K562 (cell line): ENCODE measurements around the gene ZNF32. TPM values are rescaled to one million over a fixed set of nuclear protein-coding genes. Genes with fewer than 3 reads are reported as not detected.

ENCODE experiments used
- CSDE1 ChIP-seq, 2 experiments: fragments of 450-650 bp; IDR thresholded peaks; 2 replicates each; pipeline ENCODE4 v1.6.1; 2016; ENCODE audit warnings: mild to moderate bottlenecking in 1 of 2
- DPF2 ChIP-seq: fragments of 450-650 bp; IDR thresholded peaks from 2 replicates; pipeline ENCODE4 v1.6.1; 2016
- HDGF ChIP-seq: fragments of 450-650 bp; IDR thresholded peaks from 2 replicates; pipeline ENCODE4 v1.6.1; 2016
- JUND ChIP-seq, 2 experiments: IDR thresholded peaks; 2 replicates in 1 of 2; 3 replicates in 1 of 2; pipeline ENCODE4 v1.6.1; 2011; ENCODE audit warnings: borderline replicate concordance in 2 of 2, low read depth in 2 of 2, low read length in 2 of 2, improper control_type of control experiment in 1 of 2, missing biosample characterization in 1 of 2, missing genetic modification characterization in 1 of 2, missing genetic modification reagents in 1 of 2
- MTA2 ChIP-seq: fragments of 450-650 bp; IDR thresholded peaks from 2 replicates; pipeline ENCODE4 v1.6.1; 2016; ENCODE audit warnings: low read depth
- NFRKB ChIP-seq: fragments of 450-650 bp; IDR thresholded peaks from 2 replicates; pipeline ENCODE4 v1.6.1; 2016; ENCODE audit warnings: low read depth
- PBX2 ChIP-seq, 2 experiments: IDR thresholded peaks in 1 of 2; conservative IDR thresholded peaks in 1 of 2; 2 replicates each; pipeline ENCODE4 v1.6.1; 2016; ENCODE audit warnings: low read depth in 2 of 2, mild to moderate bottlenecking in 1 of 2, missing compliant biosample characterization in 1 of 2, missing genetic modification characterization in 1 of 2, moderate library complexity in 1 of 2
- POU5F1 ChIP-seq: fragments of 150-350 bp; IDR thresholded peaks from 2 replicates; pipeline ENCODE4 v1.6.1; 2014; ENCODE audit warnings: borderline replicate concordance, low read length, low read depth, mild to moderate bottlenecking; ENCODE audit not compliant: partially characterized antibody
- PPARD ChIP-seq: fragments of 250-450 bp; sonication (Bioruptor Pico); IDR thresholded peaks from 2 replicates; pipeline ENCODE4 v1.8.0; 2022; ENCODE audit warnings: inconsistent platforms, mild to moderate bottlenecking, moderate library complexity
- RCOR1 ChIP-seq, 2 experiments: IDR thresholded peaks; 2 replicates each; pipeline ENCODE4 v1.6.1; 2012; ENCODE audit warnings: low read depth in 2 of 2, low read length in 2 of 2, borderline replicate concordance in 1 of 2, improper control_type of control experiment in 1 of 2
- RFX1 ChIP-seq: fragments of 450-650 bp; IDR thresholded peaks from 2 replicates; pipeline ENCODE4 v1.6.1; 2016; ENCODE audit warnings: mild to moderate bottlenecking, moderate library complexity
- RNF219 ChIP-seq: fragments of 250-450 bp; sonication (Bioruptor Pico); IDR thresholded peaks from 2 replicates; pipeline ENCODE4 v1.5.0; 2022; ENCODE audit warnings: mild to moderate bottlenecking
- SMARCC2 ChIP-seq: fragments of 450-650 bp; IDR thresholded peaks from 2 replicates; pipeline ENCODE4 v1.6.1; 2017; ENCODE audit warnings: antibody characterized with exemption, moderate library complexity, mild to moderate bottlenecking, low read depth
- TFAP4 ChIP-seq: sonication (generic); formaldehyde crosslinking; IDR thresholded peaks from 2 replicates; pipeline ENCODE4 v1.8.0; 2022; ENCODE audit warnings: missing genetic modification reagents, mild to moderate bottlenecking, moderate library complexity, borderline replicate concordance
- ZBTB1 ChIP-seq: sonication (generic); formaldehyde crosslinking; IDR thresholded peaks from 2 replicates; pipeline ENCODE4 v1.8.1; 2023; ENCODE audit warnings: missing genetic modification reagents, low read depth, mild to moderate bottlenecking, borderline replicate concordance
- ZFP36 ChIP-seq: fragments of 150-350 bp; IDR thresholded peaks from 2 replicates; pipeline ENCODE4 v1.6.1; 2018; ENCODE audit warnings: low read length, low read depth; ENCODE audit not compliant: partially characterized antibody
- ZNF57 ChIP-seq: fragments of 450-650 bp; formaldehyde crosslinking; IDR thresholded peaks from 2 replicates; pipeline ENCODE4 v1.4.0; 2020; ENCODE audit warnings: mild to moderate bottlenecking, moderate library complexity
- ZNF780A ChIP-seq: fragments of 250-450 bp; sonication (Bioruptor Pico); IDR thresholded peaks from 2 replicates; pipeline ENCODE4 v1.5.0; 2021; ENCODE audit warnings: mild to moderate bottlenecking
- ZNF830 ChIP-seq: fragments of 250-450 bp; sonication (Bioruptor Pico); IDR thresholded peaks from 2 replicates; pipeline ENCODE4 v1.5.0; 2021; ENCODE audit warnings: mild to moderate bottlenecking
- polyA plus RNA-seq, 8 experiments: library from polyadenylated mRNA; depleted of rRNA in 4 of 8; stranded (reverse) in 5 of 8; unstranded in 3 of 8; fragments of >200 nt; fragmentation: Nextera tagmentation in 2 of 8; fragmentation: Illumina TruSeq in 1 of 8; extraction: Ambion mirVana in 2 of 8; extraction: Trizol in 1 of 8; gene quantifications; 2 replicates each; pipeline versions ENCODE4 v1.2.1 to v1.2.3, GENCODE V29; 2011 to 2014; ENCODE audit warnings: inconsistent platforms in 1 of 8, missing spikeins in 1 of 8
- total RNA-seq, 7 experiments: library from RNA; depleted of rRNA in 6 of 7; stranded (reverse); fragments of >200 nt in 6 of 7; fragmentation: Illumina TruSeq in 2 of 7; extraction: Trizol in 2 of 7; gene quantifications; 2 replicates each; pipeline versions ENCODE4 v1.2.1 to v1.2.3, GENCODE V29; 2011 to 2021; ENCODE audit warnings: low replicate concordance in 1 of 7

The ZNF32 gene
- total and polyA plus RNA-seq, 9 of the 15 experiments (the other 6 are each of a cell fraction or from before 2014, with no cell fraction given): 17.3 to 57.0 (median 26.3) TPM

GRCh38 chr10:43627942-43628341 lies 20.7 kb downstream of the ZNF32 start (continued):
- TF ChIP-seq PBX2 (CRISPR knock-in tag; IDR thresholded peaks at IDR 0.05; ENCODE audit: low read depth) (no peak), PBX2 (tag; conservative IDR thresholded peaks at IDR 0.05; ENCODE audit: low read depth) (peak; percentile 70), RFX1 (no peak), ZBTB1 (CRISPR knock-in tag) (no peak), HDGF (no peak), ZNF780A (CRISPR knock-in tag) (no peak), NFRKB (no peak), POU5F1 (no peak), RNF219 (CRISPR knock-in tag) (no peak), JUND (IDR thresholded peaks at IDR 0.05; ENCODE audit: borderline replicate concordance, low read depth, low read length) (peak; percentile 80), JUND (tag; IDR thresholded peaks at IDR 0.05; ENCODE audit: borderline replicate concordance, low read depth, low read length) (peak; percentile 71; the same call in 2 of the 3 replicates), ZFP36 (no peak), ZNF830 (CRISPR knock-in tag) (no peak), CSDE1 (IDR thresholded peaks at IDR 0.05) (no peak), PPARD (CRISPR knock-in tag) (no peak), TFAP4 (CRISPR knock-in tag) (no peak), SMARCC2 (no peak), MTA2 (peak; percentile 37), DPF2 (peak; percentile 57; the same call in 1 of the 2 replicates), ZNF57 (CRISPR knock-in tag) (no peak), RCOR1 (IDR thresholded peaks at IDR 0.05; ENCODE audit: borderline replicate concordance in 1 of 2, low read depth in 2 of 2, low read length in 2 of 2) (peak in 1 of 2 experiments; percentile 53; a peak in 1 of 4 replicates)
